SKM-1 treated with dmso at 0.1 percent for 144 hours (cell line): ENCODE measurements around the gene LRRC3.

Experiments used
- DNase-seq: peaks from one replicate; lab custom pipeline; 2025; ENCODE audit not compliant: unreplicated experiment; lab: John Stamatoyannopoulos, UW

Gene LRRC3

GRCh38 chr21:44495611-44496563 is 40.6 kb downstream of the LRRC3 start:
- no peak for DNase-seq

GRCh38 chr21:44496564-44497550 is 41.5 kb downstream of the LRRC3 start:
- no peak for DNase-seq

- no peak for DNase-seq
These were observed 42.4 kb downstream of the LRRC3 start for GRCh38 chr21:44497703-44498126.

GRCh38 chr21:44498280-44499210 is 43.2 kb downstream of the LRRC3 start:
- DNase-seq, result no peak

GRCh38 chr21:44499211-44499560 is 43.9 kb downstream of the LRRC3 start:
- DNase-seq, result no peak

GRCh38 chr21:44499631-44500030 is 44.3 kb downstream of the LRRC3 start:
- no peak for DNase-seq

GRCh38 chr21:44500111-44500510 is 44.8 kb downstream of the LRRC3 start:
- no peak for DNase-seq

GRCh38 chr21:44502171-44502958 is 47.1 kb downstream of the LRRC3 start:
- no peak for DNase-seq

GRCh38 chr21:44503006-44503889 is 47.9 kb downstream of the LRRC3 start:
- DNase-seq, result peak; percentile 12

GRCh38 chr21:44503901-44504399 is 48.6 kb downstream of the LRRC3 start:
- DNase-seq, result peak; percentile 94

- DNase-seq, result no peak
These were observed 50.5 kb downstream of the LRRC3 start for GRCh38 chr21:44505673-44506278.

GRCh38 chr21:44506279-44507255 is 51.3 kb downstream of the LRRC3 start:
- DNase-seq, result no peak

GRCh38 chr21:44507673-44508425 is 52.5 kb downstream of the LRRC3 start:
- DNase-seq, result no peak

GRCh38 chr21:44508426-44508710 is 53.1 kb downstream of the LRRC3 start:
- no peak for DNase-seq

- no peak for DNase-seq
These were observed 53.6 kb downstream of the LRRC3 start for GRCh38 chr21:44508711-44509445.

- DNase-seq, result no peak
These were observed 54.2 kb downstream of the LRRC3 start for GRCh38 chr21:44509539-44509938.
